Liver (tissue), 9 donors: Measurements from ENCODE around the gene ZNF540. TPM values are rescaled to one million over a fixed set of nuclear protein-coding genes. Genes with fewer than 3 reads are reported as not detected.
A peak's percentile ranks its signal among the peaks of the same experiment; 100 is the strongest.

ENCODE experiments used
- DNase-seq: peaks from one replicate; pipeline ENCODE4 v3.0.0-alpha.2; 2017; ENCODE audit warnings: low spot score
- H3K27ac ChIP-seq, 2 donors: one replicate each; pipeline ENCODE4 v1.7.0; 2013; ENCODE audit warnings: inconsistent platforms in 2 of 2, low read length in 2 of 2, control low read depth in 1 of 2, low read depth in 1 of 2, mild to moderate bottlenecking in 1 of 2
- H3K27me3 ChIP-seq, 4 donors: one replicate each; pipeline versions ENCODE4 v1.6.1 to v1.7.0; 2013; ENCODE audit warnings: low read length in 3 of 4, inconsistent platforms in 1 of 4, mild to moderate bottlenecking in 1 of 4, moderate library complexity in 1 of 4; ENCODE audit not compliant: control insufficient read depth in 4 of 4, insufficient read depth in 4 of 4
- H3K36me3 ChIP-seq, 4 donors: one replicate each; pipeline versions ENCODE4 v1.6.1 to v1.7.0; 2013; ENCODE audit warnings: low read length in 3 of 4, mild to moderate bottlenecking in 3 of 4, low read depth in 1 of 4, moderate library complexity in 1 of 4; ENCODE audit not compliant: control insufficient read depth in 4 of 4, insufficient read depth in 3 of 4
- H3K4me1 ChIP-seq, 4 donors: one replicate each; pipeline versions ENCODE4 v1.6.1 to v1.7.0; 2013; ENCODE audit warnings: low read length in 3 of 4, mild to moderate bottlenecking in 3 of 4, moderate library complexity in 1 of 4; ENCODE audit not compliant: control insufficient read depth in 4 of 4, insufficient read depth in 4 of 4
- H3K4me3 ChIP-seq, 3 donors: one replicate each; pipeline versions ENCODE4 v1.6.1 to v1.7.0; 2013; ENCODE audit warnings: low read length in 3 of 3, control low read depth in 1 of 3, low read depth in 1 of 3, mild to moderate bottlenecking in 1 of 3
- H3K9ac ChIP-seq, 2 donors: one replicate each; pipeline ENCODE4 v1.7.0; 2013; ENCODE audit warnings: low read length in 2 of 2, mild to moderate bottlenecking in 2 of 2, moderate library complexity in 2 of 2, control low read depth in 1 of 2, low read depth in 1 of 2
- H3K9me3 ChIP-seq, 4 donors: one replicate each; pipeline versions ENCODE4 v1.6.1 to v1.7.0; 2013; ENCODE audit warnings: low read length in 3 of 4; ENCODE audit not compliant: control insufficient read depth in 4 of 4
- EGR1 ChIP-seq, 2 donors: IDR thresholded peaks; 2 replicates each; pipeline ENCODE4 v1.6.1; 2016 to 2018; ENCODE audit warnings: antibody characterized with exemption in 2 of 2, low read depth in 2 of 2
- FOXA1 ChIP-seq: IDR thresholded peaks from 2 replicates; pipeline ENCODE4 v1.6.1; 2016; ENCODE audit warnings: antibody characterized with exemption
- FOXA2 ChIP-seq: IDR thresholded peaks from 2 replicates; pipeline ENCODE4 v1.6.1; 2016; ENCODE audit warnings: antibody characterized with exemption
- GABPA ChIP-seq, 2 donors: IDR thresholded peaks in 1 of 2; conservative IDR thresholded peaks in 1 of 2; 2 replicates each; pipeline ENCODE4 v1.6.1; 2016; ENCODE audit warnings: antibody characterized with exemption in 2 of 2, mild to moderate bottlenecking in 1 of 2, moderate library complexity in 1 of 2
- HNF4A ChIP-seq, 2 donors: conservative IDR thresholded peaks; 2 replicates each; pipeline ENCODE4 v1.6.1; 2016; ENCODE audit warnings: antibody characterized with exemption in 2 of 2, mild to moderate bottlenecking in 2 of 2
- HNF4G ChIP-seq: IDR thresholded peaks from 2 replicates; pipeline ENCODE4 v1.6.1; 2016; ENCODE audit warnings: antibody characterized with exemption
- JUND ChIP-seq, 2 donors: IDR thresholded peaks; 2 replicates each; pipeline ENCODE4 v1.6.1; 2016; ENCODE audit warnings: antibody characterized with exemption in 2 of 2
- RAD21 ChIP-seq, 2 donors: IDR thresholded peaks; 2 replicates each; pipeline ENCODE4 v1.6.1; 2016; ENCODE audit warnings: antibody characterized with exemption in 2 of 2, mild to moderate bottlenecking in 2 of 2
- SP1 ChIP-seq: IDR thresholded peaks from 2 replicates; pipeline ENCODE4 v1.6.1; 2018; ENCODE audit warnings: antibody characterized with exemption, mild to moderate bottlenecking
- WGBS: extraction: QIAGEN DNeasy Blood & Tissue Kit; methylation state at CpG from one replicate; pipeline ENCODE4 v1.1.7; 2013; 5-methylcytosine and 5-hydroxymethylcytosine counted together
- polyA plus RNA-seq, 2 donors: library from polyadenylated mRNA; stranded (reverse) in 1 of 2; unstranded in 1 of 2; fragments of 200-250 nt in 1 of 2; fragments of >200 nt in 1 of 2; fragmentation: Nextera tagmentation in 1 of 2; extraction: Ambion mirVana in 1 of 2; gene quantifications; one replicate each; pipeline versions ENCODE4 v1.2.1 to v1.2.3, GENCODE V29; 2013 to 2015
- total RNA-seq, 2 donors: library from RNA; depleted of rRNA; stranded (reverse); fragments of >200 nt; gene quantifications; one replicate each; pipeline ENCODE4 v1.2.3, GENCODE V29; 2014
- TF ChIP-seq, protein P1 (sequence below): IDR thresholded peaks from 2 replicates; pipeline ENCODE4 v1.6.1; 2016; ENCODE audit warnings: antibody characterized with exemption
- TF ChIP-seq, protein P2 (sequence below): IDR thresholded peaks from 2 replicates; pipeline ENCODE4 v1.6.1; 2016; ENCODE audit warnings: antibody characterized with exemption
- TF ChIP-seq, protein P3 (sequence below): IDR thresholded peaks from 2 replicates; pipeline ENCODE4 v1.6.1; 2016; ENCODE audit warnings: antibody characterized with exemption, mild to moderate bottlenecking
- TF ChIP-seq, protein P4 (sequence below): fragments of 150-350 bp; IDR thresholded peaks from 2 replicates; pipeline ENCODE4 v1.5.1; 2017; ENCODE audit warnings: improper control_type of control experiment, low read depth, low read length; ENCODE audit not compliant: missing input control
- TF ChIP-seq, protein P5 (sequence below): IDR thresholded peaks from 2 replicates; pipeline ENCODE4 v1.6.1; 2016; ENCODE audit warnings: antibody characterized with exemption
- donor health status: healthy.
- donor health status: healthy.
- donor health status: healthy.
- donor health status: healthy.
- donor health status: healthy.

The ZNF540 gene
- total and polyA plus RNA-seq, 4 donors = 0.33 to 2.0 (median 0.88) TPM

DNA sequence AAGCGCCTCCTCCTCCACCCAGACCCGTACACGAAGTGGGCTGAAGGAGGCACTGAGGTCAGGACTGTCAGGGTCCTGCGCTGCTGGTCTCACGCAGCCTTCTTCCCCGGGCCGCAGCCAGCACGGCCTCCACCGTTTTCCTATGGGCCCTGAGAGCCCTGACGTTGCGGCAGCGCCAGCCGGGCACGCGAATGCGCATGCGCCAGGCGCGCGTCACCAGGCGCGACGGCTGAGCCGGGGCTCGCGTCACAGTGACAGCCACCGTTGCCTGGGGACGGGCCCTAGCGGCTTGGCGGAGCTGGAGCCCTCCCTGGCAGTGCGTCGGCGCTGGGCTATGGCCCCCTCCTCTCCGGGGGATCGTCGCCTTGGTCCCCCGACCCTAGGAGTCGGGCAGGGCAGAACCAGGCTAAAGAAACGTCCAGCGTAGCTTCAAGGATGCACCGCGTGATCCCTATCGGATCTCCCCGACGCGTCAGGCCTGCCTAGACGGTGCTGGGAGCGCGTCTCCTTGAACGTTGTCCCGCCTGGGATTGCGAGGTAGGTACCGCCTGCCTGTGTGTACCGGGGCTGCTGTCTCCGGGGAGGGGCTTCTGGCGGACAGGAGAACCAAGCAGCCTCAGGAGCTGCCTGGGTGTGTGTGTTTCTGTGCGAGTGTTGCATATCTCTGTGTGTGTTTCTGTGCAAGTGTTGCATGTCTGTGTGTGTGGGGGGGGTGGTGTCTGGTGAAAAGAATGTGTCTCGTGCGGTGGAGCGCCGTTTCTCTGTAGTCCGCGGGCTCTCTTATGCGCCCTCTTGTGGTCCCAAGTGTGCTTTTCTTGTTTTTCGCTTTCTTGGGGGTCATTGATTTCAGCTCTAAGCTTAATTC is 43.3 kb upstream of the ZNF540 start (continued):
- TF ChIP-seq, protein P1, sequence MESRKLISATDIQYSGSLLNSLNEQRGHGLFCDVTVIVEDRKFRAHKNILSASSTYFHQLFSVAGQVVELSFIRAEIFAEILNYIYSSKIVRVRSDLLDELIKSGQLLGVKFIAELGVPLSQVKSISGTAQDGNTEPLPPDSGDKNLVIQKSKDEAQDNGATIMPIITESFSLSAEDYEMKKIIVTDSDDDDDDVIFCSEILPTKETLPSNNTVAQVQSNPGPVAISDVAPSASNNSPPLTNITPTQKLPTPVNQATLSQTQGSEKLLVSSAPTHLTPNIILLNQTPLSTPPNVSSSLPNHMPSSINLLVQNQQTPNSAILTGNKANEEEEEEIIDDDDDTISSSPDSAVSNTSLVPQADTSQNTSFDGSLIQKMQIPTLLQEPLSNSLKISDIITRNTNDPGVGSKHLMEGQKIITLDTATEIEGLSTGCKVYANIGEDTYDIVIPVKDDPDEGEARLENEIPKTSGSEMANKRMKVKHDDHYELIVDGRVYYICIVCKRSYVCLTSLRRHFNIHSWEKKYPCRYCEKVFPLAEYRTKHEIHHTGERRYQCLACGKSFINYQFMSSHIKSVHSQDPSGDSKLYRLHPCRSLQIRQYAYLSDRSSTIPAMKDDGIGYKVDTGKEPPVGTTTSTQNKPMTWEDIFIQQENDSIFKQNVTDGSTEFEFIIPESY = no peak
- TF ChIP-seq RAD21 (IDR thresholded peaks at IDR 0.05) (no peak), FOXA2 (no peak), JUND (IDR thresholded peaks at IDR 0.05) (no peak)

DNA sequence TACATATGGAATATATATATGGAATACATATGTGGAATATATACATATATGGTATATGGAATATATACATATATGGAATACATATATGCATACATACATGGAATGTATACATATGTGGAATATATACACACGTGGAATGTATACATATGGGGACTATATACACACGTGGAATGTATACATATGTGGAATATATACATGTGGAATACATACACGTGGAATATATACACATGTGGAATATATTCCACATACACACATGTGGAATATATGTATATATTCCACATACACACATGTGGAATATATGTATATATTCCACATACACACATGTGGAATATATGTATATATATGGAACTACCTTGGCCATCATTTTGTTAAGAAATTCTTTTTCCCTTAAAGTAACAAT is 31.2 kb upstream of the ZNF540 start:
- no peaks in the 10 kb centered on the region for H3K4me1 ChIP-seq
- no peak overlapping the region for H3K9ac ChIP-seq
- no peak for DNase-seq
- WGBS = 91% methylated on average over 3 of the region's 3 CpGs
- no peak for TF ChIP-seq RAD21 (IDR thresholded peaks at IDR 0.05)
- TF ChIP-seq HNF4A (conservative IDR thresholded peaks at IDR 0.05) = no peak
- TF ChIP-seq, protein P2, sequence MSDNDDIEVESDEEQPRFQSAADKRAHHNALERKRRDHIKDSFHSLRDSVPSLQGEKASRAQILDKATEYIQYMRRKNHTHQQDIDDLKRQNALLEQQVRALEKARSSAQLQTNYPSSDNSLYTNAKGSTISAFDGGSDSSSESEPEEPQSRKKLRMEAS = no peak
- TF ChIP-seq SP1 = no peak
- TF ChIP-seq, protein P3, sequence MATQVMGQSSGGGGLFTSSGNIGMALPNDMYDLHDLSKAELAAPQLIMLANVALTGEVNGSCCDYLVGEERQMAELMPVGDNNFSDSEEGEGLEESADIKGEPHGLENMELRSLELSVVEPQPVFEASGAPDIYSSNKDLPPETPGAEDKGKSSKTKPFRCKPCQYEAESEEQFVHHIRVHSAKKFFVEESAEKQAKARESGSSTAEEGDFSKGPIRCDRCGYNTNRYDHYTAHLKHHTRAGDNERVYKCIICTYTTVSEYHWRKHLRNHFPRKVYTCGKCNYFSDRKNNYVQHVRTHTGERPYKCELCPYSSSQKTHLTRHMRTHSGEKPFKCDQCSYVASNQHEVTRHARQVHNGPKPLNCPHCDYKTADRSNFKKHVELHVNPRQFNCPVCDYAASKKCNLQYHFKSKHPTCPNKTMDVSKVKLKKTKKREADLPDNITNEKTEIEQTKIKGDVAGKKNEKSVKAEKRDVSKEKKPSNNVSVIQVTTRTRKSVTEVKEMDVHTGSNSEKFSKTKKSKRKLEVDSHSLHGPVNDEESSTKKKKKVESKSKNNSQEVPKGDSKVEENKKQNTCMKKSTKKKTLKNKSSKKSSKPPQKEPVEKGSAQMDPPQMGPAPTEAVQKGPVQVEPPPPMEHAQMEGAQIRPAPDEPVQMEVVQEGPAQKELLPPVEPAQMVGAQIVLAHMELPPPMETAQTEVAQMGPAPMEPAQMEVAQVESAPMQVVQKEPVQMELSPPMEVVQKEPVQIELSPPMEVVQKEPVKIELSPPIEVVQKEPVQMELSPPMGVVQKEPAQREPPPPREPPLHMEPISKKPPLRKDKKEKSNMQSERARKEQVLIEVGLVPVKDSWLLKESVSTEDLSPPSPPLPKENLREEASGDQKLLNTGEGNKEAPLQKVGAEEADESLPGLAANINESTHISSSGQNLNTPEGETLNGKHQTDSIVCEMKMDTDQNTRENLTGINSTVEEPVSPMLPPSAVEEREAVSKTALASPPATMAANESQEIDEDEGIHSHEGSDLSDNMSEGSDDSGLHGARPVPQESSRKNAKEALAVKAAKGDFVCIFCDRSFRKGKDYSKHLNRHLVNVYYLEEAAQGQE = no peak
- H3K9me3 ChIP-seq = peaks cover 43 to 96% (median 67%) of the 10 kb centered on the region in 4 donors
- no peaks in the 10 kb centered on the region for H3K27me3 ChIP-seq
- H3K4me3 ChIP-seq = peak overlapping the region in 2 of 3 donors; percentile 61 to 72
- no peak overlapping the region for H3K27ac ChIP-seq
- H3K36me3 ChIP-seq = peaks cover 0 to 40% (median 30%) of the 10 kb centered on the region in 4 donors

DNA sequence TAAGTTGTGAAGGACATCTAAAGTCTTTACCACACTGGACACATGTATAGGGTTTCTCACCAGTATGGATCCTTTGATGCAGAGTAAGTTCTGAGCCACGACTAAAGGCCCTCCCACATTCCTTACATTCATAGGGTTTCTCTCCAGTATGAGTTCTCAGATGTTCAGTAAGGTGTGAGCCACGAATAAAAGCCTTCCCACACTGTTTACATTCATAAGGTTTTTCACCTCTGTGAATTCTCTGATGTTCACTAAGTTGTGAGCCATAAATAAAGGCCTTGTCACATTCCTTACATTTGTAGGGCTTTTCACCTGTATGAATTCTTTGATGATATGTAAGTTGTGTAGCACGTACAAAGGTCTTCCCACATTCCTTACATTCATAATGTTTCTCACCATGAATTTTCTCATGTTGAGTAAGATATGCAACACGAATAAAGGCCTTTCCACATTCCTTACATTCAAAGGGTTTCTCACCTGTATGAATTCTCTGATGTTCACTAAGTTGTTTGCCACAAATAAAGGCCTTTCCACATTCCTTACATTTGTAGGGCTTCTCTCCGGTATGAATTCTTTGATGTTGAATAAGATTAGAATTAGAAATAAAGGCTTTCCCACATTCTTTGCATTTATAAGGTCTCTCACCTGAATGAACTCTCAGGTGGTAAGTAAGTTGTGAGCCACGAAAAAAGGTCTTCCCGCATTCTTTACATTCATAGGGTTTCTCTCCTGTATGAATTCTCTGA is 29.9 kb upstream of the ZNF540 start:
- WGBS = 95% methylated on average over 7 of the region's 7 CpGs
- Histone ChIP-seq H3K9me3 (peaks cover 48 to 95% (median 68%) of the 10 kb centered on the region in 4 donors), H3K4me1 (no peaks in the 10 kb centered on the region), H3K27me3 (no peaks in the 10 kb centered on the region), H3K9ac (no peak overlapping the region), H3K4me3 (peak overlapping the region in 2 of 3 donors; percentile 37 to 55), H3K36me3 (peaks cover 0 to 36% (median 33%) of the 10 kb centered on the region in 4 donors), H3K27ac (no peak overlapping the region)
- no peak for DNase-seq
- TF ChIP-seq, protein P4, sequence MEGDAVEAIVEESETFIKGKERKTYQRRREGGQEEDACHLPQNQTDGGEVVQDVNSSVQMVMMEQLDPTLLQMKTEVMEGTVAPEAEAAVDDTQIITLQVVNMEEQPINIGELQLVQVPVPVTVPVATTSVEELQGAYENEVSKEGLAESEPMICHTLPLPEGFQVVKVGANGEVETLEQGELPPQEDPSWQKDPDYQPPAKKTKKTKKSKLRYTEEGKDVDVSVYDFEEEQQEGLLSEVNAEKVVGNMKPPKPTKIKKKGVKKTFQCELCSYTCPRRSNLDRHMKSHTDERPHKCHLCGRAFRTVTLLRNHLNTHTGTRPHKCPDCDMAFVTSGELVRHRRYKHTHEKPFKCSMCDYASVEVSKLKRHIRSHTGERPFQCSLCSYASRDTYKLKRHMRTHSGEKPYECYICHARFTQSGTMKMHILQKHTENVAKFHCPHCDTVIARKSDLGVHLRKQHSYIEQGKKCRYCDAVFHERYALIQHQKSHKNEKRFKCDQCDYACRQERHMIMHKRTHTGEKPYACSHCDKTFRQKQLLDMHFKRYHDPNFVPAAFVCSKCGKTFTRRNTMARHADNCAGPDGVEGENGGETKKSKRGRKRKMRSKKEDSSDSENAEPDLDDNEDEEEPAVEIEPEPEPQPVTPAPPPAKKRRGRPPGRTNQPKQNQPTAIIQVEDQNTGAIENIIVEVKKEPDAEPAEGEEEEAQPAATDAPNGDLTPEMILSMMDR = no peak
- TF ChIP-seq, protein P5, sequence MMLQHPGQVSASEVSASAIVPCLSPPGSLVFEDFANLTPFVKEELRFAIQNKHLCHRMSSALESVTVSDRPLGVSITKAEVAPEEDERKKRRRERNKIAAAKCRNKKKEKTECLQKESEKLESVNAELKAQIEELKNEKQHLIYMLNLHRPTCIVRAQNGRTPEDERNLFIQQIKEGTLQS = no peak
- TF ChIP-seq JUND (IDR thresholded peaks at IDR 0.05) = no peak
- no peak for TF ChIP-seq FOXA1
- no peak for TF ChIP-seq HNF4G
- no peak for TF ChIP-seq GABPA (IDR thresholded peaks at IDR 0.05 in 1 of 2, conservative IDR thresholded peaks at IDR 0.05 in 1 of 2)
- no peak for TF ChIP-seq EGR1 (IDR thresholded peaks at IDR 0.05; ENCODE audit: low read depth in 2 of 2)
- TF ChIP-seq, protein P1 = no peak
